ENCODE data around the gene GNG7. TPM values are rescaled to one million over a fixed set of nuclear protein-coding genes. Genes with fewer than 3 reads are reported as not detected.

GNG7 gene
- total and polyA plus RNA-seq, 2 donors (not counting 3 experiments of a cell fraction or from before 2014, with no cell fraction given) = 0.29 to 0.84 TPM

- Histone ChIP-seq H3K9me3 (replicated peaks; ENCODE audit: control insufficient read depth, insufficient read depth, low read length) (no peaks in the 10 kb centered on the region), H3K4me2 (ENCODE audit: insufficient read depth, low read length) (no peak overlapping the region), H3K9ac (replicated peaks; ENCODE audit: extremely low read depth, insufficient read depth, low read length) (no peak overlapping the region), H3K4me3 (replicated peaks in 1 of 3; ENCODE audit: insufficient read depth in 1 of 3, low read depth in 1 of 3, low read length in 3 of 3) (no peak overlapping the region), H3K27ac (ENCODE audit: insufficient read depth, low read depth, low read length) (no peak overlapping the region), H3K4me1 (ENCODE audit: control insufficient read depth, extremely low read depth, insufficient read depth, low read length) (peaks cover 38% of the 10 kb centered on the region), H3K79me2 (ENCODE audit: control insufficient read depth, insufficient read depth, low read length) (no peaks in the 10 kb centered on the region), H3K9me1 (replicated peaks; ENCODE audit: control insufficient read depth, extremely low read depth, insufficient read depth, low read length) (no peaks in the 10 kb centered on the region), H3K27me3 (ENCODE audit: control insufficient read depth in 2 of 2, insufficient read depth in 2 of 2, low read length in 2 of 2) (no peaks in the 10 kb centered on the region), H4K20me1 (replicated peaks; ENCODE audit: control insufficient read depth, extremely low read depth, insufficient read depth, low read length) (no peaks in the 10 kb centered on the region), H3K36me3 (ENCODE audit: control insufficient read depth in 2 of 2, extremely low read depth in 1 of 2, insufficient read depth in 2 of 2, low read length in 2 of 2) (no peaks in the 10 kb centered on the region), H2AFZ (ENCODE audit: low read depth, low read length) (no peak overlapping the region)
- ChIA-PET CTCF (interaction anchor here (3.6 kb wide), 1 partner anchor 31 kb away, joined by 14 read pairs; no protein-coding TSS in a partner anchor), POLR2A (no interaction called here)
- no TSS peak for BruUV-seq (replicated peaks)
- dilution Hi-C loops (cut with MboI; ENCODE audit: extremely low pct_ligation_motif_present, low sequenced_read_pairs) (no loop called here), intact Hi-C loops (cut with micrococcal nuclease) (no loop called here)
- DNase-seq (ENCODE audit: low read depth, low spot score) (no peak), FAIRE-seq (no peak)
- no peak for TF ChIP-seq JUN (IDR thresholded peaks at IDR 0.05; ENCODE audit: borderline replicate concordance, insufficient read depth, insufficient read length, low read depth)
- no peak for TF ChIP-seq POLR2A (IDR thresholded peaks at IDR 0.05; ENCODE audit: low read depth, low read length)
- no peak for TF ChIP-seq MYC (IDR thresholded peaks at IDR 0.05; ENCODE audit: low read depth, low read length)
- no peak for TF ChIP-seq MAX (IDR thresholded peaks at IDR 0.05; ENCODE audit: insufficient read depth, insufficient read length)
- no peak for TF ChIP-seq EZH2 (IDR thresholded peaks at IDR 0.05; ENCODE audit: borderline replicate concordance, low read depth, low read length, severe bottlenecking)
- no peak for TF ChIP-seq CTCF (IDR thresholded peaks at IDR 0.05; ENCODE audit: extremely low read depth in 1 of 2, insufficient read depth in 1 of 2, low read depth in 1 of 2, low read length in 2 of 2)
- TF ChIP-seq GATA2 (IDR thresholded peaks at IDR 0.05; ENCODE audit: insufficient read depth, insufficient read length, low read depth, low read length) = no peak
- TF ChIP-seq FOS (IDR thresholded peaks at IDR 0.05; ENCODE audit: borderline replicate concordance, insufficient read depth, low read length) = no peak
- no peak for TF ChIP-seq POLR2AphosphoS5 (IDR thresholded peaks at IDR 0.05; ENCODE audit: insufficient read depth, low read depth, low read length)
These were observed 154.8 kb downstream of the GNG7 start for GRCh38 chr19:2547721-2548120.

Measured in endothelial cell of umbilical vein (primary cell).